K562 (cell line): ENCODE measurements around the gene ATP9A. TPM values are rescaled to one million over a fixed set of nuclear protein-coding genes. Genes with fewer than 3 reads are reported as not detected.

Experiments used
- CBFA2T3 ChIP-seq: fragments of 450-650 bp; IDR thresholded peaks from 2 replicates; pipeline ENCODE4 v1.6.1; 2017
- JUN ChIP-seq, 2 experiments: sonication (generic) in 1 of 2; formaldehyde crosslinking in 1 of 2; IDR thresholded peaks; 2 replicates each; pipeline versions ENCODE4 v1.6.1 to v1.8.0; 2012 to 2022; ENCODE audit warnings: borderline replicate concordance in 2 of 2, mild to moderate bottlenecking in 2 of 2, improper control_type of control experiment in 1 of 2, low read depth in 1 of 2, low read length in 1 of 2, missing genetic modification reagents in 1 of 2
- MAX ChIP-seq: sonication (generic); formaldehyde crosslinking; IDR thresholded peaks from 2 replicates; pipeline ENCODE4 v1.9.0; 2022; ENCODE audit warnings: mild to moderate bottlenecking, missing genetic modification reagents
- NEUROD1 ChIP-seq: fragments of 150-350 bp; IDR thresholded peaks from 2 replicates; pipeline ENCODE4 v1.6.1; 2014; ENCODE audit warnings: borderline replicate concordance, low read length, low read depth; ENCODE audit not compliant: partially characterized antibody
- NR2F6 ChIP-seq: fragments of 450-650 bp; formaldehyde crosslinking; IDR thresholded peaks from 2 replicates; pipeline ENCODE4 v1.4.0; 2020; ENCODE audit warnings: mild to moderate bottlenecking
- POLR3A ChIP-seq: IDR thresholded peaks from 2 replicates; pipeline ENCODE4 v1.6.1; 2011; ENCODE audit warnings: borderline replicate concordance, mild to moderate bottlenecking, moderate library complexity; ENCODE audit not compliant: insufficient read length, insufficient read depth; ENCODE audit errors: extremely low read depth
- RBM34 ChIP-seq: fragments of 200-400 bp; formaldehyde crosslinking; IDR thresholded peaks from 2 replicates; pipeline ENCODE4 v1.6.1; 2018; ENCODE audit warnings: low read length, borderline replicate concordance; ENCODE audit not compliant: insufficient read depth
- SMC3 ChIP-seq: conservative IDR thresholded peaks from 2 replicates; pipeline ENCODE4 v1.6.1; 2011; ENCODE audit warnings: low read depth, low read length, improper control_type of control experiment; ENCODE audit not compliant: insufficient read depth
- ZBTB9 ChIP-seq: fragments of 450-650 bp; formaldehyde crosslinking; IDR thresholded peaks from 2 replicates; pipeline ENCODE4 v1.4.0; 2020; ENCODE audit warnings: mild to moderate bottlenecking, moderate library complexity
- ZKSCAN8 ChIP-seq: fragments of 200-800 bp; sonication (Bioruptor generic); IDR thresholded peaks from 2 replicates; pipeline ENCODE4 v1.6.1; 2016; ENCODE audit warnings: missing genetic modification characterization, missing compliant biosample characterization
- polyA plus RNA-seq, 8 experiments: library from polyadenylated mRNA; depleted of rRNA in 4 of 8; stranded (reverse) in 5 of 8; unstranded in 3 of 8; fragments of >200 nt; fragmentation: Nextera tagmentation in 2 of 8; fragmentation: Illumina TruSeq in 1 of 8; extraction: Ambion mirVana in 2 of 8; extraction: Trizol in 1 of 8; gene quantifications; 2 replicates each; pipeline versions ENCODE4 v1.2.1 to v1.2.3, GENCODE V29; 2011 to 2014; ENCODE audit warnings: inconsistent platforms in 1 of 8, missing spikeins in 1 of 8
- total RNA-seq, 7 experiments: library from RNA; depleted of rRNA in 6 of 7; stranded (reverse); fragments of >200 nt in 6 of 7; fragmentation: Illumina TruSeq in 2 of 7; extraction: Trizol in 2 of 7; gene quantifications; 2 replicates each; pipeline versions ENCODE4 v1.2.1 to v1.2.3, GENCODE V29; 2011 to 2021; ENCODE audit warnings: low replicate concordance in 1 of 7

ATP9A gene
- total and polyA plus RNA-seq, 9 of the 15 experiments (the other 6 are each of a cell fraction or from before 2014, with no cell fraction given) = 0.18 to 0.62 (median 0.29) TPM

- TF ChIP-seq NEUROD1 (peak; percentile 14), CBFA2T3 (no peak), ZBTB9 (CRISPR knock-in tag) (0 out of 2 replicates have a peak, but pooled peaks have one; percentile 26), ZKSCAN8 (no peak), JUN (IDR thresholded peaks at IDR 0.05; ENCODE audit: borderline replicate concordance, low read depth, low read length) (no peak), JUN (CRISPR knock-in tag; IDR thresholded peaks at IDR 0.05; ENCODE audit: borderline replicate concordance) (no peak), SMC3 (peak; percentile 82), MAX (no peak), POLR3A (no peak), NR2F6 (no peak), RBM34 (no peak)
Observed at GRCh38 chr20:51639206-51639832, 128.9 kb downstream of the ATP9A start (continued).
